HEK293T (cell line): ENCODE measurements around the gene CD40.

Experiments
- BHLHE40 ChIP-seq: fragments of 450-650 bp; IDR thresholded peaks from 2 replicates; pipeline ENCODE4 v1.6.1; 2016; ENCODE audit warnings: mild to moderate bottlenecking, moderate library complexity, borderline replicate concordance
- CTBP1 ChIP-seq: fragments of 450-650 bp; IDR thresholded peaks from 2 replicates; pipeline ENCODE4 v1.6.1; 2016; ENCODE audit warnings: borderline replicate concordance
- ELF4 ChIP-seq: fragments of 450-650 bp; IDR thresholded peaks from 2 replicates; pipeline ENCODE4 v1.6.1; 2017; ENCODE audit warnings: antibody characterized with exemption
- FOXA1 ChIP-seq: fragments of 450-650 bp; IDR thresholded peaks from 2 replicates; pipeline ENCODE4 v1.6.1; 2016; ENCODE audit warnings: mild to moderate bottlenecking
- FOXK2 ChIP-seq: fragments of 450-650 bp; IDR thresholded peaks from 2 replicates; pipeline ENCODE4 v1.6.1; 2016; ENCODE audit warnings: mild to moderate bottlenecking
- FOXM1 ChIP-seq: fragments of 450-650 bp; IDR thresholded peaks from 2 replicates; pipeline ENCODE4 v1.6.1; 2017; ENCODE audit warnings: mild to moderate bottlenecking, borderline replicate concordance
- HDGF ChIP-seq: fragments of 450-650 bp; IDR thresholded peaks from 2 replicates; pipeline ENCODE4 v1.6.1; 2017; ENCODE audit warnings: antibody characterized with exemption, borderline replicate concordance
- NFRKB ChIP-seq: fragments of 450-650 bp; IDR thresholded peaks from 2 replicates; pipeline ENCODE4 v1.6.1; 2016; ENCODE audit warnings: mild to moderate bottlenecking, moderate library complexity
- SP1 ChIP-seq: fragments of 450-650 bp; IDR thresholded peaks from 2 replicates; pipeline ENCODE4 v1.6.1; 2017
- SUZ12 ChIP-seq: fragments of 450-650 bp; IDR thresholded peaks from 2 replicates; pipeline ENCODE4 v1.6.1; 2016; ENCODE audit warnings: mild to moderate bottlenecking
- ZNF384 ChIP-seq: fragments of 450-650 bp; IDR thresholded peaks from 2 replicates; pipeline ENCODE4 v1.6.1; 2016
- TF ChIP-seq, protein P1 (sequence below): fragments of 450-650 bp; IDR thresholded peaks from 2 replicates; pipeline ENCODE4 v1.6.1; 2016

DNA sequence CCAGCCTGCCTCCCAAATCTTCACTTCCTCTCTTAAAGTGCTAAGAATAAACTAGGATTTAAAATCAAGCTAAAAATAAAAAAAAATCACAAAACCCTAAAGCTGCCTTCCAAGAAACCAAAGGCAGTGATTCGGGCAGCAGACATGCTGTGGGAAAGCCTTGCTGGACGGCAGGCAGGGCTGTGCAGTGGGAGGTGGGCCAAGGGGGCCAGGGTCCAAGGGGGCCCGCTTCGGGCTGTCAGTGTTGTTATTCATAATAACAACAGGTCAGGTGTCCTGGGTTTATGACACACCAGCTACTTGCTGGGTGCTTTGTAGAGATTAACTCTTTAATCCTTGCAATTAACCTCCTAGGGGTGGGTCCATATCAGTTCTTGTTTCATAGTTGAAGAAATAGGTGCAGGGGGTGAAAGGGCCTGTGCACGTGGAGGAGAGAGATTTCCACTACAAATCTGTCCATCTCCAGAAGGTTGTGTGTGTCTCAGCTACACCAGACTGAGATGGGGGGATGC is 40.4 kb downstream of the CD40 start:
- TF ChIP-seq SP1 (no peak), SUZ12 (no peak), BHLHE40 (no peak), CTBP1 (no peak), ELF4 (no peak), NFRKB (no peak), FOXK2 (no peak), ZNF384 (no peak), FOXA1 (no peak), HDGF (no peak), FOXM1 (no peak)
- TF ChIP-seq, protein P1, sequence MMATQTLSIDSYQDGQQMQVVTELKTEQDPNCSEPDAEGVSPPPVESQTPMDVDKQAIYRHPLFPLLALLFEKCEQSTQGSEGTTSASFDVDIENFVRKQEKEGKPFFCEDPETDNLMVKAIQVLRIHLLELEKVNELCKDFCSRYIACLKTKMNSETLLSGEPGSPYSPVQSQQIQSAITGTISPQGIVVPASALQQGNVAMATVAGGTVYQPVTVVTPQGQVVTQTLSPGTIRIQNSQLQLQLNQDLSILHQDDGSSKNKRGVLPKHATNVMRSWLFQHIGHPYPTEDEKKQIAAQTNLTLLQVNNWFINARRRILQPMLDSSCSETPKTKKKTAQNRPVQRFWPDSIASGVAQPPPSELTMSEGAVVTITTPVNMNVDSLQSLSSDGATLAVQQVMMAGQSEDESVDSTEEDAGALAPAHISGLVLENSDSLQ, result no peak
